Stimulated activated CD8-positive, alpha-beta memory T cell treated with anti-CD3 and anti-CD28 coated beads, Interleukin-2, amount 100 ng/mL, for 48 hours (primary cell): ENCODE measurements around the gene PKHD1.
"Not testable (repeated sequence)": the region's sequence is repeated elsewhere in the genome, so short reads cannot be mapped to it uniquely, and the experiment has no call there.

Source experiments
- DNase-seq, 2 donors: peaks; one replicate each; pipeline ENCODE4 v3.0.0-alpha.2; 2020; ENCODE audit warnings: low read depth in 2 of 2

PKHD1 gene

DNA sequence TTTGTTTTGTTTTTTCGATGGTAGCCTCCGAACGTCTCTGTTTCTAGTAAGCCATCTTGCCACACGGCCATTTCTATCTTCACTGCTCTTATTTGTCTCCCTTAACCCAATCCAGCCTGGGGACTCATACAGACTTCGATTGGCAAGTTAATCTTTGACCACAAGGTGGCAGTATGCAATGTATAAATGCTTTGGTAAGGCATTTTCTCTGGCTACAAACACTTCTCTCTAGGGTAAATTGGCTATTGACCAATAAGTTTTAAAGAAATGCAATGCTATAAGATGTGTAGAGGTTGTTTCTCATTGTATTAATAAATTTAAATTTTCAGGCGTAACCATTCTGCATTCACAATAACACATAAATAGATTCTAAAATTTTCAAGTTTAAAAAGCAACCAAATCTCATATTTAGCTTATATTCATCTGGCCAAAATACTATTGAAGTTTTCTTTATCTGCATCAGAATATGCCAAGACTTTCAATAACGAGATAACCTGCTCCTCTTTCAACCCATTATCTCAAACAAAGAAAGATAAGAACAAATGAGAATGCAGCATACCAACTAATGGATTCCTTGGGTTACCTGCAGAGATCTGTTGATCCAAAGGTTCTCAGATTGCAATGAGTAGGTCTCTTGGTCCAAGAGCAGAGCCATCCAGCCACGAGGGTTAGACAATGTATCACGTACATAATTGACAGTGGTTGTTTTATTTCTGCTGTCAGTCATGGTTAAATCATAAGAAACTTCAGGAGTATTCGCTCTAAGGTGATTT lies 231.9 kb downstream of the PKHD1 start:
- DNase-seq = no peak

- DNase-seq = no peak
Measured at GRCh38 chr6:51854876-51855275, 232.5 kb downstream of the PKHD1 start.

DNA sequence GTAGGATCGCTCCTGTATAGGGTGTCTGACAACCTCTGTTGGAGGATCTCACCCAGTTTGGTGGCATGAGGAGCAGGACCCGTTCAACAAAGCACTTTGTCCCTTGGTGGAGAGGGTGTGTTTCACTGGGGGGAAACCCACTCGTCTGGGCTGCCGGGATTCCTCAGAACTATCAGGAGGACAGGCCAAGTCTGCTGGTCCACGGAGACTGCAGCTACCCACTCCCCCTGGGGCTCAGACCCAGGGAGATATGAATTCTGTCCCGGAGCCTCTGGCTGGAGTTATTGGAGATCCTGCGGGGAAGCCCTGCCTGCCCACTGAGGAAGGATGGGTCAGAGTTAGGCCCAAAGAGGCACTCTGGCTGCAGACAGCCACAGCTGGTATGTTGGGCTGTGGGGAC lies 233.1 kb downstream of the PKHD1 start:
- no peak for DNase-seq

DNA sequence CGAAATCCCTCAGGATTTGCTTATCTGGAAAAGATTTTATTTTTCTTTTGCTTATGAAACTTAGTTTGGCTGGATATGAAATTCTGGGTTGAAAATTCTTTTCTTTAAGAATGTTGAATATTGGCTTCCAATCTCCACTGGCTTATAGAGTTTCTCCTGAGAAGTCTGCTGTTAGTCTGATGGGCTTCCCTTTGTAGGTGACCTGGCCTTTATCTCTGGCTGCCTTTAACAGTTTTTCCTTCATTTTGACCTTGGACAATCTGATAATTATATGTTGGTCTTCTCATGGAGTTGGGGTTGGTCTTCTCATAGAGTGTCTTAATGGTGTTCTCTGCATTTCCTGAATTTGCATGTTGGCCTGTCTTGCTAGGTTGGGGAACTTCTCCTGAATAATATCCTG lies 234.3 kb downstream of the PKHD1 start:
- not testable (repeated sequence) for DNase-seq

- no peak for DNase-seq
Measured at GRCh38 chr6:51846531-51846930, 240.9 kb downstream of the PKHD1 start.

- no peak for DNase-seq
Measured at GRCh38 chr6:51844336-51844735, 243.1 kb downstream of the PKHD1 start.

GRCh38 chr6:51843456-51844056 lies 243.9 kb downstream of the PKHD1 start:
- no peak for DNase-seq

GRCh38 chr6:51842804-51843378 lies 244.5 kb downstream of the PKHD1 start:
- DNase-seq = no peak

- DNase-seq = no peak
Measured at GRCh38 chr6:51842061-51842803, 245.2 kb downstream of the PKHD1 start.

GRCh38 chr6:51841626-51842025 lies 245.8 kb downstream of the PKHD1 start:
- no peak for DNase-seq

- no peak for DNase-seq
Measured at GRCh38 chr6:51839726-51840374, 247.6 kb downstream of the PKHD1 start.

DNA sequence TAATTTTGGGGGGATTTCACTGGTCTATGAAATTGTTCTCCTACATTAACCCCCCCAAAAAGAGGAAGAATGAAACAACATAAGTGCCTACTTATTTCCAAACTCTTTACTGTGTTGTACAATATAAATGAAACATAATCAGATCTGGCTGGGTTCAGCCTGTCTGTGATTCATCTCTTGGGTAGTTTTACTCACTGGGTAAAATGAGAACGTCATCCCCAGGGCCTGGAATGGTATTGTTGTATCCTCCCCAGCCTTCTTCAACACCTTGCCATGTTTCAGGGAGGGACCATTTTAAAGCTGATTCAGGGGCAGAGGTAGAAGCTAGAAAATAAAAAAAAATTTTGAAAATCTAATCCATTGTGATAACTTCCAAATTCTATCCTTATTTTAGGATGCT lies 256.7 kb downstream of the PKHD1 start:
- no peak for DNase-seq

GRCh38 chr6:51827580-51827979 lies 259.8 kb downstream of the PKHD1 start:
- no peak for DNase-seq

- DNase-seq = no peak
Measured at GRCh38 chr6:51824940-51825339, 262.5 kb downstream of the PKHD1 start.

- DNase-seq = no peak
Measured at GRCh38 chr6:51820555-51820954, 266.9 kb downstream of the PKHD1 start.

DNA sequence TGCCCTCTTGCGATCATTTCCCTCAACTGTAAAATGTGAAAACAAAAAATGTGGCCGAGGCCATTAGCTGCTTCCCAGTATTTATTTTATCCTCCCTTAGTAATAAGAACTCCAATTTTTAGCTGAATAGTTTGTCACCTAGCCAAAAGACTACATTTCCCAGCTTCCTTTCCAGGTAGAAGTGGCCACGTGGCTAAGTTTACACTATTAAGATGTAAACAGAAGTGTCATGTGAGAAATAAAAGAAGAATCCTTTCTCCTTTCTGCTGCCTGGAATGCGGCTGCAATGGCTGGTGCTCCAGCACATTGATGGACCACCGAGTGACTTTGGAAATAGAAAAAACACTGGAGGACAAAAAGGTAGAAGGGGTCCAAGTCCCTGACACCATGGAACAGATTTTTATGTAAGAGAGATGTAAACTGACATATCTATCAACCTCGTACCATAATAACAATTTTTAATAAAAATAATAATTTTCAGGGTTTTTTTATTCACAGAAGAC lies 268.8 kb downstream of the PKHD1 start:
- no peak for DNase-seq

DNA sequence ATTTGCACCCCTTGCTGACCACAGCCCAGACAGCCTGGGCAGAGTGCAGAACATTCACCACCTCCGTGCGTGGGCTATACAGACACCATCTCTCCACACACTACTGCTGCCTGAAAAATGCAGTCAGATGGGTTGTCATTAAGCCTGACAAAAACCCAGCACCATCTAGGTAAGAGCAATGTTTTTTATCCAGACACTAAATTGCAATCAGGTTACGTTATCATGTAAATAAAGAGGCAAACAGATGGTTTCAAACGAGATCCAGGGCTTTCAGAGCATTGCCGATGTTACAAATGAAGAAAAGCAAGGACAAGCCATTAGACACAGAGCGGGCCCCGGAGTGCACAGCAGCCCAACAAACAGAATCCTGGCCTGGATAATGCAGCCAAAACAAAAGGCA lies 269.6 kb downstream of the PKHD1 start:
- DNase-seq = no peak

GRCh38 chr6:51814418-51814817 lies 273.0 kb downstream of the PKHD1 start:
- DNase-seq = no peak

GRCh38 chr6:51813904-51814303 lies 273.5 kb downstream of the PKHD1 start:
- no peak for DNase-seq

- DNase-seq = no peak
Measured at GRCh38 chr6:51812231-51812630, 275.2 kb downstream of the PKHD1 start.

DNA sequence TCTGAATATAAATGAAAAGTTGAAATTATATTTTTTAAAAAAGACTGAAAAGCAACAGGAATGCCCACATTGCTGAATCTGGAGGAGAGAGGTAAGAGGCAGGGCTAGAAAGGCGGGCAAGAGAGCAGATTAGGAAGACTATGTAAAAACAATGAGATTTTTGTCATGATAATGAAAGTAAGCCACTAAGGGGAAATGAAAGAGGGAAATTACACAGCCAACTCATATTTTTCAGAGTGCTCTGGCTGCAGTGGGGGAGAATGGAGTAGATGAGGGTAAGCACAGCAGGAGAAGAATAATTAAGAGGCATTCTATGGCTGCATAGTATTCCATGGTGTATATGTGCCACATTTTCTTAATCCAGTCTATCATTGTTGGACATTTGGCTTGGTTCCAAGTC lies 281.9 kb downstream of the PKHD1 start:
- DNase-seq = no peak

- DNase-seq = no peak
Measured at GRCh38 chr6:51800603-51801002, 286.8 kb downstream of the PKHD1 start.
